ENCODE results near the gene CNFN.

CNFN gene

GRCh38 chr19:42375415-42376176, 14.5 kb downstream of the CNFN start:
- Histone ChIP-seq H3K4me3 (ENCODE audit: low read depth, low read length) (no peak overlapping the region), H3K27ac (ENCODE audit: low read depth, low read length) (no peak overlapping the region), H3K27me3 (ENCODE audit: control insufficient read depth, insufficient read depth, low read length) (no peaks in the 10 kb centered on the region), H3K9me3 (ENCODE audit: control insufficient read depth, insufficient read depth, low read length) (no peaks in the 10 kb centered on the region), H3K9ac (ENCODE audit: low read depth, low read length) (no peak overlapping the region), H3K4me1 (ENCODE audit: control insufficient read depth, insufficient read depth, low read length) (peaks cover 8% of the 10 kb centered on the region), H3K36me3 (ENCODE audit: control insufficient read depth, insufficient read depth, low read length) (peaks cover 16% of the 10 kb centered on the region)

- Histone ChIP-seq H3K36me3 (ENCODE audit: control insufficient read depth, insufficient read depth, low read length) (peaks cover 16% of the 10 kb centered on the region), H3K27ac (ENCODE audit: low read depth, low read length) (no peak overlapping the region), H3K4me1 (ENCODE audit: control insufficient read depth, insufficient read depth, low read length) (peaks cover 13% of the 10 kb centered on the region), H3K9me3 (ENCODE audit: control insufficient read depth, insufficient read depth, low read length) (no peaks in the 10 kb centered on the region), H3K4me3 (ENCODE audit: low read depth, low read length) (no peak overlapping the region), H3K27me3 (ENCODE audit: control insufficient read depth, insufficient read depth, low read length) (no peaks in the 10 kb centered on the region), H3K9ac (ENCODE audit: low read depth, low read length) (no peak overlapping the region)
Measured at GRCh38 chr19:42374826-42375376, 15.2 kb downstream of the CNFN start.

- Histone ChIP-seq H3K9ac (ENCODE audit: low read depth, low read length) (0 out of 2 replicates have a peak overlapping the region, but pooled peaks have one; percentile 13), H3K27ac (ENCODE audit: low read depth, low read length) (peak overlapping the region; percentile 86), H3K36me3 (ENCODE audit: control insufficient read depth, insufficient read depth, low read length) (peaks cover 16% of the 10 kb centered on the region), H3K4me1 (ENCODE audit: control insufficient read depth, insufficient read depth, low read length) (peaks cover 34% of the 10 kb centered on the region), H3K27me3 (ENCODE audit: control insufficient read depth, insufficient read depth, low read length) (no peaks in the 10 kb centered on the region), H3K4me3 (ENCODE audit: low read depth, low read length) (peak overlapping the region; percentile 27), H3K9me3 (ENCODE audit: control insufficient read depth, insufficient read depth, low read length) (no peaks in the 10 kb centered on the region)
Measured at GRCh38 chr19:42370626-42371175, 19.4 kb downstream of the CNFN start.

- Histone ChIP-seq H3K4me3 (ENCODE audit: low read depth, low read length) (peak overlapping the region; percentile 27), H3K36me3 (ENCODE audit: control insufficient read depth, insufficient read depth, low read length) (peaks cover 11% of the 10 kb centered on the region), H3K27ac (ENCODE audit: low read depth, low read length) (peak overlapping the region; percentile 86), H3K9me3 (ENCODE audit: control insufficient read depth, insufficient read depth, low read length) (no peaks in the 10 kb centered on the region), H3K27me3 (ENCODE audit: control insufficient read depth, insufficient read depth, low read length) (no peaks in the 10 kb centered on the region), H3K4me1 (ENCODE audit: control insufficient read depth, insufficient read depth, low read length) (peaks cover 34% of the 10 kb centered on the region), H3K9ac (ENCODE audit: low read depth, low read length) (0 out of 2 replicates have a peak overlapping the region, but pooled peaks have one; percentile 13)
Measured at GRCh38 chr19:42370068-42370520, 20.0 kb downstream of the CNFN start.

- Histone ChIP-seq H3K4me1 (ENCODE audit: control insufficient read depth, insufficient read depth, low read length) (peaks cover 34% of the 10 kb centered on the region), H3K9me3 (ENCODE audit: control insufficient read depth, insufficient read depth, low read length) (no peaks in the 10 kb centered on the region), H3K27me3 (ENCODE audit: control insufficient read depth, insufficient read depth, low read length) (no peaks in the 10 kb centered on the region), H3K36me3 (ENCODE audit: control insufficient read depth, insufficient read depth, low read length) (peaks cover 6% of the 10 kb centered on the region), H3K9ac (ENCODE audit: low read depth, low read length) (no peak overlapping the region), H3K27ac (ENCODE audit: low read depth, low read length) (peak overlapping the region; percentile 86), H3K4me3 (ENCODE audit: low read depth, low read length) (no peak overlapping the region)
Measured at GRCh38 chr19:42369433-42370067, 20.5 kb downstream of the CNFN start.

- H3K4me3 ChIP-seq (ENCODE audit: low read depth, low read length), result no peak overlapping the region
- H3K27ac ChIP-seq (ENCODE audit: low read depth, low read length), result no peak overlapping the region
- H3K36me3 ChIP-seq (ENCODE audit: control insufficient read depth, insufficient read depth, low read length), result peaks cover 11% of the 10 kb centered on the region
- peaks cover 34% of the 10 kb centered on the region for H3K4me1 ChIP-seq (ENCODE audit: control insufficient read depth, insufficient read depth, low read length)
- H3K27me3 ChIP-seq (ENCODE audit: control insufficient read depth, insufficient read depth, low read length), result no peaks in the 10 kb centered on the region
- no peak overlapping the region for H3K9ac ChIP-seq (ENCODE audit: low read depth, low read length)
- no peaks in the 10 kb centered on the region for H3K9me3 ChIP-seq (ENCODE audit: control insufficient read depth, insufficient read depth, low read length)
Measured at GRCh38 chr19:42368765-42369164, 21.3 kb downstream of the CNFN start.

- Histone ChIP-seq H3K9ac (ENCODE audit: low read depth, low read length) (no peak overlapping the region), H3K9me3 (ENCODE audit: control insufficient read depth, insufficient read depth, low read length) (no peaks in the 10 kb centered on the region), H3K4me3 (ENCODE audit: low read depth, low read length) (no peak overlapping the region), H3K4me1 (ENCODE audit: control insufficient read depth, insufficient read depth, low read length) (peaks cover 34% of the 10 kb centered on the region), H3K27ac (ENCODE audit: low read depth, low read length) (no peak overlapping the region), H3K36me3 (ENCODE audit: control insufficient read depth, insufficient read depth, low read length) (peaks cover 15% of the 10 kb centered on the region), H3K27me3 (ENCODE audit: control insufficient read depth, insufficient read depth, low read length) (no peaks in the 10 kb centered on the region)
Measured at GRCh38 chr19:42368360-42368759, 21.7 kb downstream of the CNFN start.

- peaks cover 18% of the 10 kb centered on the region for H3K36me3 ChIP-seq (ENCODE audit: control insufficient read depth, insufficient read depth, low read length)
- H3K27ac ChIP-seq (ENCODE audit: low read depth, low read length), result no peak overlapping the region
- no peaks in the 10 kb centered on the region for H3K9me3 ChIP-seq (ENCODE audit: control insufficient read depth, insufficient read depth, low read length)
- H3K4me3 ChIP-seq (ENCODE audit: low read depth, low read length), result no peak overlapping the region
- no peaks in the 10 kb centered on the region for H3K27me3 ChIP-seq (ENCODE audit: control insufficient read depth, insufficient read depth, low read length)
- H3K9ac ChIP-seq (ENCODE audit: low read depth, low read length), result no peak overlapping the region
- H3K4me1 ChIP-seq (ENCODE audit: control insufficient read depth, insufficient read depth, low read length), result peaks cover 34% of the 10 kb centered on the region
Measured at GRCh38 chr19:42367929-42368328, 22.2 kb downstream of the CNFN start.

- Histone ChIP-seq H3K4me3 (ENCODE audit: low read depth, low read length) (no peak overlapping the region), H3K9ac (ENCODE audit: low read depth, low read length) (no peak overlapping the region), H3K36me3 (ENCODE audit: control insufficient read depth, insufficient read depth, low read length) (peaks cover 20% of the 10 kb centered on the region), H3K27me3 (ENCODE audit: control insufficient read depth, insufficient read depth, low read length) (no peaks in the 10 kb centered on the region), H3K9me3 (ENCODE audit: control insufficient read depth, insufficient read depth, low read length) (no peaks in the 10 kb centered on the region), H3K4me1 (ENCODE audit: control insufficient read depth, insufficient read depth, low read length) (peaks cover 34% of the 10 kb centered on the region), H3K27ac (ENCODE audit: low read depth, low read length) (no peak overlapping the region)
Measured at GRCh38 chr19:42366673-42367072, 23.4 kb downstream of the CNFN start.

GRCh38 chr19:42363614-42364346, 26.3 kb downstream of the CNFN start:
- Histone ChIP-seq H3K4me1 (ENCODE audit: control insufficient read depth, insufficient read depth, low read length) (peaks cover 12% of the 10 kb centered on the region; the same call in 1 of the 2 replicates), H3K9me3 (ENCODE audit: control insufficient read depth, insufficient read depth, low read length) (no peaks in the 10 kb centered on the region), H3K36me3 (ENCODE audit: control insufficient read depth, insufficient read depth, low read length) (peaks cover 20% of the 10 kb centered on the region), H3K9ac (ENCODE audit: low read depth, low read length) (no peak overlapping the region), H3K4me3 (ENCODE audit: low read depth, low read length) (no peak overlapping the region), H3K27me3 (ENCODE audit: control insufficient read depth, insufficient read depth, low read length) (no peaks in the 10 kb centered on the region), H3K27ac (ENCODE audit: low read depth, low read length) (no peak overlapping the region)
